ENCODE measurements around the gene ADM5. TPM values are rescaled to one million over a fixed set of nuclear protein-coding genes. Genes with fewer than 3 reads are reported as not detected.

Gene ADM5
- total RNA-seq, 1 donor = 1.9 TPM

- no peak for DNase-seq (ENCODE audit: low read depth in 2 of 3, low spot score in 2 of 3)
Observed at GRCh38 chr19:49657493-49658138, 31.8 kb upstream of the ADM5 start.

DNA sequence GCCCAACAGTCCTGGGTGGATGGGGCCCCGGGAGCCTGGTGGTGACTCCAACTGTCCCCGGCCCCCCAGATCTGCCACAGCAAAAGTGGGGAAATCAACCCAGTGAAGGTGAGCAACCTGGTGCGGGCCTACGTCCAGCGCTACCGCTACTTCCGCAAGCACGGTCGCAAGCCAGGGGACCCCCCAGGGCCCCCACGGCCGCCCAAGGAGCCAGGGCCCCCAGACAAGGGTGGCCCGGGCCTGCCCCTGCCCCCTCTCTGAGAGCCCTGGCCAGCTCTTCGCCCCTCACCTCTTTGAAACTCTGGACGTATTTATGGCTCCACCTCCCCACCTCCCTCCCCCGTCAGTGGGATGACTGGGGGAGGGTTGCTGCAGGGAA is 31.3 kb upstream of the ADM5 start:
- no peak for DNase-seq (ENCODE audit: low read depth in 2 of 3, low spot score in 2 of 3)

DNA sequence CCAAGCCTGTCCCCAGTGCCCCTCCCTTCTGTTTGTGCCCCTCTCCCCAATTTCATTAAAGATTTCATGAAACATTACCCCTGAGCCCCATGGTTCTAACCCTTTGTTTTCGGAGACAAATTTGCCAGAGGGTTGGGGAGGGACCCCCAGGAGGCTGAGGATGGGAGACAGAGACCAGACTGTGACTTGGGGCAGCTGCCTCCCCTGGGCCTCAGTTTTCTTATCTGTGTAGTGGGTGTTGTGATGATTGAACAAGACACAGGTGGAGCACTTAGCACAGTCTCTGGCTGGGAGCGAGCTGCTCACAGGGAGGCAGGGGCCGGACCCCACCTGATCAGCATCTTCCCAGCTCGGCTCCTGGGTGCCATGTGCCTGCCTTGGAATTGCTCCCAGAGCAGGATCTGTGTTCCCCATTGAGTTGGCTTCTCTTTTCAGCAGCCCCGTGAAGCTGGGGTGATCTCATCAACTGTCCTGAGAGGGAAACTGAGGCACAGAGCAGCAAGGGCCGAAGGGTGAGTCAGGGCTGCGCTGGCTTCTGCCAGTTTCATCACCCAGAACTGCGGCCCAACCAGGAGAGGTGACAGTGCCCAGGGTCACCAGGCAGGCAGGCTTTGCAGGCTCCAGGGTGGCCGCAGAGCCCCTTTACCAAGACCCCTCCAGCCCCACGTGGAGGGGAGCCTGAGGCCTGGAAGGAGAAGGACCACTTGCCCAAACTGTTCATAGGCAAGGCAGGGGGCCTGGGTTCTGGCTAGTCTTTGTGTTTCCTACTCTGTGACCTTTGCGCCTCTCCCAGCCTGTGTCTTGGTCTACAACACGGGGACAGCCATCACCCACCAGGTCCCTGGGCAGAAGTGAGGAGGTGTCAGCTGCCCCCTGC is 30.6 kb upstream of the ADM5 start:
- DNase-seq (ENCODE audit: low read depth in 2 of 3, low spot score in 2 of 3) = no peak

GRCh38 chr19:49660338-49660961 is 28.9 kb upstream of the ADM5 start:
- DNase-seq (ENCODE audit: low read depth in 2 of 3, low spot score in 2 of 3) = no peak

GRCh38 chr19:49662011-49662410 is 27.4 kb upstream of the ADM5 start:
- DNase-seq (ENCODE audit: low read depth in 2 of 3, low spot score in 2 of 3) = no peak

- DNase-seq (ENCODE audit: low read depth in 2 of 3, low spot score in 2 of 3) = no peak
Observed at GRCh38 chr19:49663224-49663623, 26.2 kb upstream of the ADM5 start.

DNA sequence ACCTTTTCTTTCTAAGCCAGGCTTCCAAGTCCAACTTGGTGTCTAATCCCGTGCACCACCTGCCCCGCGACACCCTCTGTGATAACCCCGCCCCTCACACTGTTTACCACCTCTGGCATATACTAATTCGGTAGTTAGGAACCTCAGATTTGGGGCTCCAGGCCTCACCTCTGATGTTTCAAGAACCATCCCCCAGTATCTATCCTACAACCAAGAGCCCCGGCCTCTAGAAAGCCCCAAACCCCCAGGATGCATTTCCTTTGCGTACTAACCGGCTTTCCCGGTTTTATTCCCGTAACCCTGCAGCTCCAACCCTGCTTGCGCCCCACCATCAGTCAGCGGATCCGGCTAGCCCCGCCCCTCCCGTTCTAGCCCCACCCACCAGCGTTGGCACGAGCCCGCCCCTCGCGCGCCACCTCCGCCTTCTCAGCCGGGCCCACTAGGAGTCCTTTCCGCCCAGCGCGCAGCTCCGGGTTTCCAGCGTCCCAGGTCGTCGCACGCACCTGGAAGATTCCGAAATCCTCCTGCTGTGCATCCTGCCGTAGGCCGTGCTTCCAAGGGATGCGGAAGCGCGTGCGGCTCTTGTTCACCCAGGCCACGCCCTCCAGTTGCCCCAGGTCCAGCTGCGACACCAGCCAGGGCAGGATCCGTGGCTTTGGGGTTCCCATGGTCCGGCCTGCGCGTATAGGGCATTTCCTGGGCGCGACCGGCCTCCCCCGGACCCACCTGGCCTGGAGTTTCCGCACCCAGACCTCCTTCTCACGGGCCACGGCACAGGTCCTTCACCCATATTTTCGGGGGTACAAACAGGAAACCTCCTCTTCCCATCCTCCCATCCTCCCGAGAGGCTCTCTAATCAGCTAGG is 25.0 kb upstream of the ADM5 start:
- peak in 2 of 3 donors; percentile 76 to 79 for DNase-seq (ENCODE audit: low read depth in 2 of 3, low spot score in 2 of 3)

DNA sequence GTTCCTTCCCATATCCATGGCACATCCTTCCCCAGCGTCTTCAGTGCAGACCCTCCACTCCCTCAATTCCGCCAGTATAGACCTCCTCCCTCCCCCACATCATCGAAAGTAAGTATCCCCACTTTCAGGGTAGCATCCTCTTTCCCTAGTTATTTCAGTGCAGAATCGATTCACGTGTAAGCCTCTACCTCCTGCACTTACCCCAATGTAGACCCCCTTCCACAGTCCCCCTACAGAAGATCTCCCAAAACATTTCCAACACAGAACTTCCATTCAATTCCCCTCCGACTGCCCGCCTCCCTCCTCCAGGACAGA is 24.4 kb upstream of the ADM5 start:
- DNase-seq (ENCODE audit: low read depth in 2 of 3, low spot score in 2 of 3) = no peak

GRCh38 chr19:49665351-49666119 is 23.9 kb upstream of the ADM5 start, which contains the start of the genes BCL2L12 and IRF3:
BCL2L12 (plus strand) TSS chr19:49665933; CDS start chr19:49666693, 760 bp downstream.
IRF3 (minus strand) TSS chr19:49665857; CDS start chr19:49664838, 1,019 bp downstream.
- DNase-seq (ENCODE audit: low read depth in 2 of 3, low spot score in 2 of 3) = peak; percentile 97 to 98 (median 98)

GRCh38 chr19:49666120-49666444 is 23.3 kb upstream of the ADM5 start:
- no peak for DNase-seq (ENCODE audit: low read depth in 2 of 3, low spot score in 2 of 3)

- DNase-seq (ENCODE audit: low read depth in 2 of 3, low spot score in 2 of 3) = no peak
Observed at GRCh38 chr19:49667473-49667872, 21.9 kb upstream of the ADM5 start.

GRCh38 chr19:49669516-49669915 is 19.9 kb upstream of the ADM5 start:
- no peak for DNase-seq (ENCODE audit: low read depth in 2 of 3, low spot score in 2 of 3)

- DNase-seq (ENCODE audit: low read depth in 2 of 3, low spot score in 2 of 3) = peak in 2 of 3 donors; percentile 78 to 79
Observed at GRCh38 chr19:49672131-49672919, 17.1 kb upstream of the ADM5 start.

DNA sequence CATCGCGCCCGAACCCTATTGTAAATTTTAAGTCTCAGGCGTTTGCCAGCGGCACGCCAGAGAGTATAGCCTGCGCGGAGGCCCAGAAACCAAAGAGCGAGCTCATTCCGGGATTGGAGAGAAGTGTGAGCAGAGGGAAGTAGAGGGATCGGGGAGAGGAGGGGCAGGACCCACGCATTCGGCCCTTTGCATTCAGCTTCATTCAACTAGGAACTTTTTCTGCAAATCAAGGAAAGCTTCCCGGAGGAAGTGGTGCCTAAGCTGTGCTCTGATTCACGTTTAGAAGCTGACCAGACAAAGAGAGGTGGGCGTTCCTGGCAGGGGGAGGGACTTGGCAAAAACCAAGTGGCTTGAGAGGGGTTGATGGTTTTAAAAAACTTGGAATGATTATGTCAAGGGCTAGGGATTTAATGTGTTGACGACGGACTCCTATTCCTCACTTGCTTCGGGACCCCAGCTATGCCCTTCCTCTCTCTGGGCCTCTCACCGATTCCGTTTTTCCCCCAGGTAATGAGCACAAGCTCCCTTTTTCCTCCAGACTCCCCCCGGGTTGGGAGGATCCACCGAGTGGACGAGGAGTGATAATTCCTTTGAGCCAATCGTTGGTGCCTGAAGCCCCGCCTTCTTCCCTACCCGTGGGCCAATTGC is 13.1 kb upstream of the ADM5 start:
- no peak for DNase-seq (ENCODE audit: low read depth in 2 of 3, low spot score in 2 of 3)

DNA sequence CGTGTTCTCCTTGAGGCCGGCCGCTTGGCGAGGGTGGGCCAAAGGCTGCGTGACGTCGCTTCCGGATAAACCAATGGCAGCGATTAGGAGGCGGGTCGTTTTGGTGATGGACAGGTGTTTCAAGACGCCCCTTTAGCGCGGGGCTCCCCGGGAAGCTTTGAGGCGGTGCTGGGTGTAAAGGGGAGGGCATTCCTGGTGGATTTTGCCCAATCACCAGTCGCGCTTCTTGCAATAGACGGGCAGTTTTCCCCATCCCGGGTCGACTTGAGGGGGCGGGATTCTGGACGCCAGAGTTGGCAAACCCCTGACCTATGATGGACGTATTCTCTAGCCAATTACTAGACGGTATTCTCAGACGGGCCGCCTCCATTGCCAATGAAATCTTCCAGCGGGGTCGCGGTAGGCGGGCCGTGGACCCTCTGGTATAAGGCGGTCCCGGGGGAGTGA is 12.6 kb upstream of the ADM5 start:
- peak; percentile 95 to 100 (median 100) for DNase-seq (ENCODE audit: low read depth in 2 of 3, low spot score in 2 of 3)

- no peak for DNase-seq (ENCODE audit: low read depth in 2 of 3, low spot score in 2 of 3)
Observed at GRCh38 chr19:49677231-49677900, 12.0 kb upstream of the ADM5 start, which contains the start of gene PRMT1. PRMT1 (plus strand) TSS chr19:49677271; CDS start chr19:49677281, 10 bp downstream.

- DNase-seq (ENCODE audit: low read depth in 2 of 3, low spot score in 2 of 3) = peak in 2 of 3 donors; percentile 78 to 90
Observed at GRCh38 chr19:49677901-49678674, 11.3 kb upstream of the ADM5 start.
